Dermis blood vessel endothelial cell (primary cell): ENCODE data around the gene IFNAR1. TPM values are rescaled to one million over a fixed set of nuclear protein-coding genes. Genes with fewer than 3 reads are reported as not detected.
"Not testable (repeated sequence)": the region's sequence is repeated elsewhere in the genome, so short reads cannot be mapped to it uniquely, and the experiment has no call there.

Experiments
- DNase-seq: peaks from one replicate; pipeline ENCODE4 v3.0.0; 2010
- total RNA-seq: library from RNA; depleted of rRNA; stranded (reverse); fragments of >200 nt; gene quantifications from 2 replicates; pipeline ENCODE4 v1.2.3, GENCODE V29; 2014

Gene IFNAR1
- total RNA-seq, 1 donor from 2014 or later: 22.3 TPM

GRCh38 chr21:33308586-33309490 lies 15.9 kb upstream of the IFNAR1 start:
- DNase-seq: no peak

GRCh38 chr21:33309778-33310177 lies 15.0 kb upstream of the IFNAR1 start:
- no peak for DNase-seq

GRCh38 chr21:33312121-33312520 lies 12.6 kb upstream of the IFNAR1 start:
- no peak for DNase-seq

GRCh38 chr21:33313183-33313582 lies 11.6 kb upstream of the IFNAR1 start:
- no peak for DNase-seq

- no peak for DNase-seq
Observed at GRCh38 chr21:33313611-33314010, 11.2 kb upstream of the IFNAR1 start.

GRCh38 chr21:33314111-33314510 lies 10.7 kb upstream of the IFNAR1 start:
- no peak for DNase-seq

GRCh38 chr21:33315946-33316710 lies 8.6 kb upstream of the IFNAR1 start:
- DNase-seq: no peak

- DNase-seq: no peak
Observed at GRCh38 chr21:33317145-33317544, 7.6 kb upstream of the IFNAR1 start.

GRCh38 chr21:33317786-33318486 lies 6.8 kb upstream of the IFNAR1 start:
- DNase-seq: no peak

GRCh38 chr21:33321005-33321404 lies 3.8 kb upstream of the IFNAR1 start:
- DNase-seq: not testable (repeated sequence)

- not testable (repeated sequence) for DNase-seq
Observed at GRCh38 chr21:33323610-33324009, 1.2 kb upstream of the IFNAR1 start.

- peak; percentile 74 for DNase-seq
Observed at GRCh38 chr21:33325222-33326067, 675 bp downstream of the IFNAR1 start.

GRCh38 chr21:33327326-33327725 lies 2.6 kb downstream of the IFNAR1 start:
- no peak for DNase-seq

- no peak for DNase-seq
Observed at GRCh38 chr21:33327792-33328433, 3.1 kb downstream of the IFNAR1 start.

- no peak for DNase-seq
Observed at GRCh38 chr21:33330726-33331125, 6.0 kb downstream of the IFNAR1 start.

GRCh38 chr21:33332143-33332542 lies 7.4 kb downstream of the IFNAR1 start:
- no peak for DNase-seq

- no peak for DNase-seq
Observed at GRCh38 chr21:33334191-33334590, 9.4 kb downstream of the IFNAR1 start.

- no peak for DNase-seq
Observed at GRCh38 chr21:33334824-33335223, 10.1 kb downstream of the IFNAR1 start.

GRCh38 chr21:33339135-33339534 lies 14.4 kb downstream of the IFNAR1 start:
- DNase-seq: no peak

- DNase-seq: no peak
Observed at GRCh38 chr21:33339918-33340317, 15.1 kb downstream of the IFNAR1 start.

- DNase-seq: no peak
Observed at GRCh38 chr21:33345751-33346238, 21.0 kb downstream of the IFNAR1 start.
